Pons (tissue), 1 donor: Measurements from ENCODE around the gene KRTAP12-2.
"Not testable (repeated sequence)": the region's sequence is repeated elsewhere in the genome, so short reads cannot be mapped to it uniquely, and the experiment has no call there.

ENCODE experiments used
- DNase-seq: peaks from one replicate; pipeline ENCODE4 v3.0.0-alpha.2; 2016; ENCODE audit warnings: low spot score

The KRTAP12-2 gene

DNA sequence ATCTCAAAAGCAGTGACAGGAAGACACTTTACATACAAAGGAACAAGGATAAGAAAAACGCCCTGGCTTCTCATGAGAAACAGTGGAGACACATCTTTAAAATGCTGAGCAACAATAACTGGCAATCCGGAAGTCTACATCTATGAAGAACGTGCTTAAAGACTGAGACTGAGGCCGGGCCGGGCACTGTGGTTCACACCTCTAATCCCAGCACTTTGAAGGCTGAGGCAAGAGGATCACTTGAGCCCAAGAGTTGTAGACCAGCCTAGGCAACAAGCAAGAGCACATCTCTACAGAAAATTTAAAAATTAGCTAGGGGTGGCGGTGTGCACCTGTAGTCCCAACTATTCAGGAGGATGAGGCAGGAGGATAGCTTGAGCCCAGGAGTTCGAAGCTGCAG is 17.4 kb upstream of the KRTAP12-2 start:
- no peak for DNase-seq

DNA sequence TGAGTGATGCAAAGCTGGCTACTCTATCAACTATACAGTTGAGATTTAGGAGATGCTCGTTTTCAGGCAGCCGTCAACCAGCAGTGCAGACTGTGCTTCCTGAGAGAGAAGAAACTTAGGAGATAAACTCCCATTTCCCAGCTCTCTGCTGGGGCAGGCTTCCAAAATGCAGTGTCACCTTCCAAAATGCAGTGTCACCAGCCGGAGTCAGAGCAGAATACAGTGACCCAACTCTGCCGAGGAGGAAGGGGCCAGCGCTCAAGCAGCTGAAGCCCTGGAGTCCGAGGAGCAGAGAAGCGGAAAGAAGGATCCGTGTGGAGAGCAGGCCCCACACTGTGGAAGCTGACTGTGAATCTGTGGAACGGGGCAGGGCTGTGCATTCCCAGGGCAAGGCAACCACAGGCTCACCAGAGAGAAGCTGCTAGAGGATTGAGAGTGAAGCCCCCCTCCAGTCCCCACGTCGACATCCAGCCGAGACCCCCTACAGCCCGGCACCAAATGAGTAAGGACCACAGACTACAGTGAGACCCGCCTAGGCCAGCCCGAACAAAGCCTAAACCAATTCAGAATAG is 15.9 kb upstream of the KRTAP12-2 start:
- DNase-seq: no peak

DNA sequence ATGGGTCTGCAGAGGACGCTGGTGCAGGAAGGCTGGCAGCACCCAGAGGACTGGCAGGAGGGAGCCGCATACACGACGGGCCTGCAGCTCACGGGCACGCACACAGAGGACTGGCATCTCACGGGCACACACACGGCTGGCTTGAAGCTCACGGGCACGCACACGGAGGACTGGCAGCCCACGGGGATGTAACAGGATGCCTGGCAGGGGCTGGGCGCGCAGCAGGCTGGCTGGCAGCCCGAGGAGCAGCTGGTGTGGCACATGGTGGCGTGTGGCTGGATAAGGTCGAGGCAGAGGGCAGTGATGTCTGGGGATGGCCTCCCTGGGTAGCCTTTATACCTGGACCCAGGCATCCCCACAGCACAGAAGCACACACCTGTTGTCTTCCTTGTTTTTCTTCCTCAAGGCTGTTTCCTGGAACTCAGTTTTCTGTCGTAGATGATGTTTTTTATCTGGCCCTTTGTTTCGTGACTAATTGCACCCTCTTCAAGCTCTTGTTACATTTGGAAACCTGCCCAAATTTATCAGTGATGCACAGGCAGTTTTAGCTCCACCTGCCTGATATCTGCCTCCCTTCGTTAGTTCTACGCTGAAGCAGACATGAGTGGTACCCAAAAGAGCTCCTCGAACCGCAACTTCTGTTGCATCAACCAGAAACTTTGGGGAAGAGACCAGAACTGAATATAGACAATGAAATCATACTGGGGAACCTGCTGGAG is 15.3 kb upstream of the KRTAP12-2 start, which contains the start of gene KRTAP12-1:
TSS of gene KRTAP12-1 (minus strand) at position 303 of the 719 bp plus-strand sequence. CDS start at position 263, 40 bp downstream.
- DNase-seq: no peak

DNA sequence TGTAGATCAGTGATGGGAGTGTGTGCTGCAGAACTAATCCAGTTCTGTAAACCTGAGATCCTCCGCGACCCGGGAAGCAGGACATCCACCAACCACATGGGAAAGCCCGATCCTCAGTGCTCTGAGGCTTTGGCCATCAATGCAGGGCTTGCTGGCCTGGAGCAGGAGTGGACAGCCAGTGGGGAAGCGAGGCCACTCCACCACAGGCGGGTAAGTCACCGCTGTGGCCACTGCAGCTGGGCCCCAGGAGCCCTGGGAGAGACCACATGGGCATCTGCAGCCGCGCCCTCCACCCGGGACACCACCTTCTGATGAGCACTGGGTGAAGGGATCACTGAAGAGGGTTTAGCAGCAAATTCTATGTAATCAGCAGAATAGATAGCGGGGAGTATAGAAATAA is 14.4 kb upstream of the KRTAP12-2 start:
- DNase-seq: no peak

- DNase-seq: no peak
Measured at GRCh38 chr21:44677881-44678280, 11.2 kb upstream of the KRTAP12-2 start.

DNA sequence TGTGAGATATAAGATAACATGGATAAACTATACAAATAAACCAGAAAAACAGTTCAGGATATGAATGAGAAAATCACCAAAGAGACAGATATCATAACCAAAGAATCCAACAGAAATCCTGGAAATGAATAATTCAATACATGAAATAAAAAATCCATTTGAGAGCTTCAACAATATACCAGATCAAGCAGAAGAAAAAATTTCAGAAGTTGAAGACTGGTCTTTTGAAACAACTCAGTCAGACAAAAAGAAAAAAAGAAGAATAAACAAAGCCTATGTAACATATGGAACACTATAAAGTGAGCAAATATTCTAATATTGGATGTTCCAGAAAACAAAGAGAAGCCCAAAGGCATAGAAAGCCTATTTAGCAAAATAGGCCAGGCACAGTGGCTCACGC is 5.2 kb upstream of the KRTAP12-2 start:
- DNase-seq: no peak

GRCh38 chr21:44670642-44671432 is 4.1 kb upstream of the KRTAP12-2 start:
- no peak for DNase-seq

DNA sequence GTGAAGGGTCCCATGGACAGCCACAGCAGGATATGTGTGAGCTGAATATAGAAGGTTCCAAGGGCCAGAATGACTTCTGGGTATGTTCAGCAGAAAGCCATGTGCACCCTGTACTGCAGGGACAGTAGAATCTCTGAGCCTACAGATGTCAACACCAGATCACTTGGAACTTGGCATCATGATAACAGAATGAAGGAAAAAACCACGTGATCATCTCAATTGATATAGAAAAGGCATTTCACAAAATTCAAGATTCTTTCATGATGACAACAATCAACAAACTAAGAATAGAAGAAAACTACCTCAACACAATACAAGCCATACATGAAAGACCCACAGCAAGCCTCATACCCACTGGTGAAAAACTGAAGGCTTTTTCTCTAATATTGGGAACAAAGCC is 885 bp upstream of the KRTAP12-2 start:
- DNase-seq: no peak

DNA sequence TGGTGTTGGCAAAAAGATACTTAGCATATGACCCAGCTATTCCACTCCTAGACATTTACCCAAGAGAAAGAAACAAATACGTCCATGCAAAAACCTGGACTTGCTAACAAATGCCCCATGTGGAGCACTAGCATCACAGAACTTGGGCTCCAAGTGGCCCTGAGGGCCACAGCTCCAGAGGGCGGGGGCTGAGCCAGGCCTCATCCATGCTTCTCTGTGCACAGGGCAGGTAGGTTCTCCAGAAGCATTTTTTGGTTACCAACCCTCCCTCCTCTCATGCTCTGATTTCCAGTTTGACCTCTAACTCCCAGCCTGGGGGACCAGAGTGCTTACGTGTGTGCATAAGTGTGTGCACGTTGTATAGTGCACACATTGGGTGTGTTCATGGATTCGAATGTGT is 2.0 kb downstream of the KRTAP12-2 start:
- no peak for DNase-seq

GRCh38 chr21:44661567-44661966 is 5.2 kb downstream of the KRTAP12-2 start:
- not testable (repeated sequence) for DNase-seq

DNA sequence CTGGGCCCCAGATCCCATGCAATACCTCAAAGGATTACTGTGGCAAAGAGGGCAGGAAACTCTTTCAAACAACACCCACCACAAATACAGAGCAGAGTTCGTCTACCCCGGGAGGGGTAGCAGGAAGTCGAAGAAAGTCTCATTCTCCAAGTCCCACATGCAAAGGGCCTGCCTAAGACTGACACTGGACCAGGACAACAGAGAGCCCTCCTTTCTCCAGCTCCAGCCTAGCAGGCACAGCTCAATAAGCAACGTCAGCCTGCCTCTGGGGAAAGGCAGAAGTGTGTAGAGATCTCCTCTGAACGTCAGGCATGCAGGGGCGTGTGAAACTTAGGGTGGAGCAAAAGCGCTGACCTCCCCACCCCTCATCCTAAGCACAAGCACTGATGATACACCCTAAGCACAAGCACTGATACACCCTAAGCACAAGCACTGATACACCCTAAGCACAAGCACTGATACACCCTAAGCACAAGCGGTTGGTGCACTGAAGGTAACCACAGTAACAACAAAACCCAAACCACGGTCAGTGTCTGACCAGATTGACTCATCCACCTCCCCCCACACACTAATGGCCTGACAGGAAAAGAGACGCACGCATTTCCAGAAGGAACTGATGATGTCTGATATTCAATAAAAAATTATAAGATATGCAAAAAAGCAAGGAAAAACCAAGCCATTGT is 7.7 kb downstream of the KRTAP12-2 start:
- DNase-seq: no peak

GRCh38 chr21:44658541-44658910 is 8.2 kb downstream of the KRTAP12-2 start:
- no peak for DNase-seq

GRCh38 chr21:44657635-44658540 is 8.8 kb downstream of the KRTAP12-2 start, which contains the start of gene KRTAP12-3:
TSS of gene KRTAP12-3 (plus strand) at chr21:44657932. CDS start at chr21:44657980, 48 bp downstream.
- no peak for DNase-seq

DNA sequence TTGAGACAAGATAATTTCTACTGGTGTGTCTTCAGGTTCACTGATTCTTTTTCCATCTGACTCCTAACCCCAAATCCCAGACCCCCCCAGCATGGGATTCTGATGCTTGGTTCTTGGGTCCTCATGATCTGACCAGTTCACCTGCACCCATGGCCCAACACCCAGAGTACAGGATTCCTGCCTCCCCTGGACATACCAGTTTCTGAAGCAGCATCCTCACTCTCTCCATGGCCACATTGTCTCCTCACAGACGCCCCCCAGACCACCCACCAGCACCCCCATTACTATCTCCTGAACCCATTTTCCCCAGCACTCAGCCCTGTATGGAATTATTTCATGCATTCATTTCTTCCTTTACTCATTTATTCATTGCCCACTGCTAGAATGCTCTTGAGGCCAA is 9.9 kb downstream of the KRTAP12-2 start:
- DNase-seq: no peak

GRCh38 chr21:44654576-44655175 is 12.1 kb downstream of the KRTAP12-2 start, which contains the start of gene KRTAP12-4:
TSS of gene KRTAP12-4 (minus strand) at chr21:44654659. CDS start at chr21:44654614, 45 bp downstream.
- DNase-seq: no peak

GRCh38 chr21:44653656-44654575 is 12.8 kb downstream of the KRTAP12-2 start:
- DNase-seq: no peak

DNA sequence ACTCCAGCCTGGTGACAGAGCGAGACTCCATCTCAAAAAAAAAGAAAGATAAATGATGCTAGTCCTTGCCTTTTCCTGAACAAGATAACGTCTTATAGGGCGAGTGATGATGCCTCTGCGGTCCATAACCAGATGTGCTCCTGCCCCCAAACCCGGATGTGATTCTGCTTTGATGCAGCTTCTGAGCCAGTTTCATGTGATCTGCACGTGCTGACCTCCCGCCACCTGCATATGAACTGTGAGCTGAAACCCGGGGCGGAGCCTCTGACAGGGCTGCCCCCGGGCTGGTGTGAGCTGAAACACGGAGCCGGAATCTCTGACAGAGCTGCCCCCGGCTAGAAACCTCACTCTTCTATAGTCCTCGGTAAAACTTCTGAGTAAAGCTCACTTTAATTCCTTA is 13.6 kb downstream of the KRTAP12-2 start:
- DNase-seq: no peak

DNA sequence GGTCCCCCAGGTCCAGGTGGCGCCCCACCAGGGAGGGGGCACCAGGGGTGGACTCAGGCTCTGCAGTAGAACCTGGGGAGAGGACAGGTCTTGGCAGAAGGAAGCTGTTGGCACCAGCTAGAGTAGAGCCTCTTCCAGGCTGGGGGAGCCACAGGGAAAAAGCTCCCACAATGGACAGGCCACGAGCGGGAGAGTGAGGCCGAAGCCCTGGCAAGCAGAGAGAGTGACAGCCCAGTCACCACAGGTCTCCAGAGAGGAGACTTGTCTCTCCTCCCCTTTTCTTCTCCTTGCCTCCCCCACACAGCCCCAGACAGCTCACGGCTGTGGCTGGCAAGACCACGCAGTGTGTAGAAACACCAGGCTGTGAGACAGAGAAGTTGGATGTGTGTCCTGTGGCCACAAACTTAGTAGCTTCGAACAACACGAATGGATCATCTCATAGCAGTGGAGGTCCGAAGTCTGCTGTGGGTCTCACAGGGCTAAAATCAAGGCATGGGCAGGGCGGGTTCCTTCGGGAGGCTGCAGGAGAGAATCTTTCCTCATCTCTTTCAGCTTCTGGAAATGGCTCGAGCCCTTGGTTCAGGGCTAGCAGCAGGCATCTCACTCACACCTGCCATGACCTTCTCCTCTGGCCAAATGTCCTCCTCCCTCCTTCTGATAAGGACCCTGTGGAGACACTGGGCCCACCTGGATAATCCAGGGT is 15.6 kb downstream of the KRTAP12-2 start:
- no peak for DNase-seq
